Lung (tissue), 12 donors: ENCODE results near the gene FKBP8. TPM values are rescaled to one million over a fixed set of nuclear protein-coding genes. Genes with fewer than 3 reads are reported as not detected.

Source experiments
- ATAC-seq: fragments of 200-7000 bp; cut with Tn5 transposase; one replicate; pipeline ENCODE4 v1.9.1; 2020; ENCODE audit warnings: moderate number of reproducible peaks; ENCODE audit not compliant: insufficient read depth, low FRiP score
- DNase-seq, 3 donors: peaks; one replicate each; pipeline ENCODE4 v3.0.0-alpha.2; 2013 to 2017
- H3K27ac ChIP-seq, 2 donors: one replicate each; pipeline ENCODE4 v1.5.1; 2013; ENCODE audit warnings: mild to moderate bottlenecking in 2 of 2, moderate library complexity in 2 of 2, control low read depth in 1 of 2, inconsistent platforms in 1 of 2, low read depth in 1 of 2, low read length in 1 of 2
- H3K27me3 ChIP-seq, 3 donors: one replicate each; pipeline ENCODE4 v1.5.1; 2013; ENCODE audit warnings: low read length in 2 of 3; ENCODE audit not compliant: control insufficient read depth in 3 of 3, insufficient read depth in 3 of 3
- H3K36me3 ChIP-seq, 4 donors: one replicate each; pipeline ENCODE4 v1.5.1; 2013; ENCODE audit warnings: low read length in 4 of 4, mild to moderate bottlenecking in 1 of 4, moderate library complexity in 1 of 4; ENCODE audit not compliant: control insufficient read depth in 4 of 4, insufficient read depth in 4 of 4
- H3K4me1 ChIP-seq, 5 donors: one replicate each; pipeline ENCODE4 v1.5.1; 2013; ENCODE audit warnings: low read length in 5 of 5, mild to moderate bottlenecking in 2 of 5, moderate library complexity in 1 of 5; ENCODE audit not compliant: control insufficient read depth in 5 of 5, insufficient read depth in 5 of 5
- H3K4me3 ChIP-seq: one replicate; pipeline ENCODE4 v1.5.1; 2013; ENCODE audit warnings: mild to moderate bottlenecking, control low read depth, moderate library complexity
- H3K9ac ChIP-seq, 2 donors: one replicate each; pipeline ENCODE4 v1.5.1; 2013; ENCODE audit warnings: low read length in 2 of 2, control low read depth in 1 of 2; ENCODE audit not compliant: insufficient read depth in 1 of 2
- H3K9me3 ChIP-seq, 4 donors: one replicate each; pipeline ENCODE4 v1.5.1; 2013; ENCODE audit warnings: low read length in 3 of 4, mild to moderate bottlenecking in 1 of 4, moderate library complexity in 1 of 4; ENCODE audit not compliant: control insufficient read depth in 4 of 4, insufficient read depth in 3 of 4
- CTCF ChIP-seq: IDR thresholded peaks from 2 replicates; pipeline ENCODE4 v1.5.1; 2012; ENCODE audit warnings: mild to moderate bottlenecking; ENCODE audit errors: control extremely low read depth, extremely low read depth
- WGBS, 2 donors: extraction: QIAGEN DNeasy Blood & Tissue Kit; methylation state at CpG; one replicate each; pipeline ENCODE4 v1.1.7; 2013; 5-methylcytosine and 5-hydroxymethylcytosine counted together
- polyA plus RNA-seq, 2 donors: library from polyadenylated mRNA; stranded (reverse); fragments of 200-250 nt; gene quantifications; one replicate each; pipeline ENCODE4 v1.2.1, GENCODE V29; 2013
- total RNA-seq, 2 donors: library from RNA; depleted of rRNA in 1 of 2; stranded (reverse); fragments of >200 nt in 1 of 2; gene quantifications; one replicate each; pipeline ENCODE4 v1.2.1, GENCODE V29; 2014 to 2021
- donor health status: control.
- donor health status: control.
- donor health status: Bipolar disorder and iron deficiency.
- donor health status: healthy.
- donor health status: DM: yes; HTN: yes; CAD: no.

FKBP8 gene
- total and polyA plus RNA-seq, 4 donors, result 168 to 357 (median 230) TPM

- DNase-seq (no peak), ATAC-seq (no peak)
- Histone ChIP-seq H3K9me3 (no peaks in the 10 kb centered on the region), H3K27ac (no peak overlapping the region), H3K4me3 (no peak overlapping the region), H3K36me3 (no peaks in the 10 kb centered on the region), H3K27me3 (no peaks in the 10 kb centered on the region), H3K4me1 (peaks cover 2 to 41% (median 11%) of the 10 kb centered on the region in 5 donors), H3K9ac (no peak overlapping the region)
- no peak for TF ChIP-seq CTCF
- 83 to 87% methylated on average over 17 of the region's 17 CpGs for WGBS, 2 donors
Observed at GRCh38 chr19:18487576-18488402, 55.6 kb downstream of the FKBP8 start.

GRCh38 chr19:18486746-18487145, 56.6 kb downstream of the FKBP8 start:
- 90 to 92% methylated on average over 8 of the region's 8 CpGs for WGBS, 2 donors
- Histone ChIP-seq H3K4me3 (no peak overlapping the region), H3K27ac (no peak overlapping the region), H3K4me1 (peaks cover 0 to 42% (median 10%) of the 10 kb centered on the region in 5 donors), H3K36me3 (no peaks in the 10 kb centered on the region), H3K9me3 (no peaks in the 10 kb centered on the region), H3K27me3 (no peaks in the 10 kb centered on the region), H3K9ac (no peak overlapping the region)
- DNase-seq (no peak), ATAC-seq (no peak)
- TF ChIP-seq CTCF, result no peak

GRCh38 chr19:18484992-18485391, 58.4 kb downstream of the FKBP8 start:
- TF ChIP-seq CTCF, result no peak
- WGBS, 2 donors, result 94 to 96% methylated on average over 5 of the region's 5 CpGs
- no peak overlapping the region for H3K27ac ChIP-seq

More at GRCh38 chr19:18484992-18485391, 58.4 kb downstream of the FKBP8 start:
- Histone ChIP-seq H3K4me1 (peaks cover 3 to 52% (median 13%) of the 10 kb centered on the region in 5 donors), H3K36me3 (no peaks in the 10 kb centered on the region), H3K4me3 (no peak overlapping the region), H3K27me3 (no peaks in the 10 kb centered on the region), H3K9me3 (no peaks in the 10 kb centered on the region), H3K9ac (no peak overlapping the region)
- no peak for DNase-seq
- no peak for ATAC-seq
